SK-N-SH treated with all-trans-retinoic acid at 6 μM for 48 hours (cell line): ENCODE data around the gene USP24.

Experiments used
- ATAC-seq: fragments of 200-7000 bp; cut with Tn5 transposase; 3 replicates; pipeline ENCODE4 v1.9.1; 2020; ENCODE audit warnings: mild to moderate bottlenecking, moderate library complexity
- ARNTL ChIP-seq: fragments of 450-650 bp; formaldehyde crosslinking; IDR thresholded peaks from 2 replicates; pipeline ENCODE4 v1.5.0; 2020; ENCODE audit warnings: low read depth, mild to moderate bottlenecking, moderate library complexity, borderline replicate concordance
- BACH2 ChIP-seq: fragments of 250-450 bp; sonication (Bioruptor Pico); IDR thresholded peaks from 2 replicates; pipeline ENCODE4 v1.9.0; 2021; ENCODE audit warnings: mild to moderate bottlenecking, borderline replicate concordance
- CREB5 ChIP-seq: fragments of 250-450 bp; sonication (Bioruptor Pico); IDR thresholded peaks from 2 replicates; pipeline ENCODE4 v1.5.1; 2020; ENCODE audit warnings: low read depth, mild to moderate bottlenecking, moderate library complexity
- CSDC2 ChIP-seq: fragments of 250-450 bp; sonication (Bioruptor Pico); IDR thresholded peaks from 2 replicates; pipeline ENCODE4 v1.5.0; 2020; ENCODE audit warnings: mild to moderate bottlenecking, moderate library complexity
- CSRNP3 ChIP-seq: fragments of 250-450 bp; sonication (Bioruptor Pico); IDR thresholded peaks from 2 replicates; pipeline ENCODE4 v1.5.1; 2021; ENCODE audit warnings: mild to moderate bottlenecking, moderate library complexity
- GLIS3 ChIP-seq: fragments of 250-450 bp; sonication (Bioruptor Pico); IDR thresholded peaks from 2 replicates; pipeline ENCODE4 v1.5.0; 2020; ENCODE audit warnings: mild to moderate bottlenecking, moderate library complexity
- ISL1 ChIP-seq: fragments of 250-450 bp; sonication (Bioruptor Pico); IDR thresholded peaks from 2 replicates; pipeline ENCODE4 v2.1.2; 2022; ENCODE audit warnings: mild to moderate bottlenecking, moderate library complexity
- OSR1 ChIP-seq: fragments of 250-450 bp; sonication (Bioruptor Pico); IDR thresholded peaks from 2 replicates; pipeline ENCODE4 v1.8.0; 2022; ENCODE audit warnings: moderate library complexity, mild to moderate bottlenecking, inconsistent platforms
- PPARA ChIP-seq: fragments of 250-450 bp; sonication (Bioruptor Pico); IDR thresholded peaks from 2 replicates; pipeline ENCODE4 v1.5.0; 2020; ENCODE audit warnings: mild to moderate bottlenecking, borderline replicate concordance
- RARB ChIP-seq: fragments of 250-450 bp; sonication (Bioruptor Pico); IDR thresholded peaks from 2 replicates; pipeline ENCODE4 v1.8.0; 2021; ENCODE audit warnings: mild to moderate bottlenecking, moderate library complexity
- TCF4 ChIP-seq: fragments of 250-450 bp; sonication (Bioruptor Pico); IDR thresholded peaks from 2 replicates; pipeline ENCODE4 v1.8.0; 2021; ENCODE audit warnings: mild to moderate bottlenecking, moderate library complexity, borderline replicate concordance
- TOX ChIP-seq: fragments of 250-450 bp; sonication (Bioruptor Pico); IDR thresholded peaks from 2 replicates; pipeline ENCODE4 v1.8.0; 2021; ENCODE audit warnings: mild to moderate bottlenecking, moderate library complexity, borderline replicate concordance
- ZC3H10 ChIP-seq: fragments of 250-450 bp; sonication (Bioruptor Pico); IDR thresholded peaks from 2 replicates; pipeline ENCODE4 v1.5.1; 2021; ENCODE audit warnings: mild to moderate bottlenecking, moderate library complexity
- ZFP3 ChIP-seq: fragments of 250-450 bp; sonication (Bioruptor Pico); IDR thresholded peaks from 2 replicates; pipeline ENCODE4 v1.5.0; 2020; ENCODE audit warnings: mild to moderate bottlenecking, moderate library complexity
- ZFP30 ChIP-seq: fragments of 450-650 bp; formaldehyde crosslinking; IDR thresholded peaks from 2 replicates; pipeline ENCODE4 v1.5.0; 2022; ENCODE audit warnings: mild to moderate bottlenecking, moderate library complexity
- ZNF565 ChIP-seq: fragments of 450-650 bp; formaldehyde crosslinking; conservative IDR thresholded peaks from 2 replicates; pipeline ENCODE4 v1.5.0; 2020; ENCODE audit warnings: low read depth, mild to moderate bottlenecking, moderate library complexity
- ZNF70 ChIP-seq: fragments of 450-650 bp; formaldehyde crosslinking; IDR thresholded peaks from 2 replicates; pipeline ENCODE4 v1.5.0; 2020; ENCODE audit warnings: mild to moderate bottlenecking, moderate library complexity
- ZNF8 ChIP-seq: fragments of 450-650 bp; formaldehyde crosslinking; IDR thresholded peaks from 2 replicates; pipeline ENCODE4 v1.5.0; 2020; ENCODE audit warnings: mild to moderate bottlenecking, moderate library complexity
- TF ChIP-seq, protein P1 (sequence below): fragments of 250-450 bp; sonication (Bioruptor Pico); IDR thresholded peaks from 2 replicates; pipeline ENCODE4 v1.8.0; 2020; ENCODE audit warnings: mild to moderate bottlenecking, moderate library complexity, borderline replicate concordance
- TF ChIP-seq, protein P2 (sequence below): fragments of 250-450 bp; sonication (Bioruptor Pico); IDR thresholded peaks from 2 replicates; pipeline ENCODE4 v1.5.0; 2020; ENCODE audit warnings: mild to moderate bottlenecking, moderate library complexity

USP24 gene

GRCh38 chr1:55215194-55216021 is at the start of gene USP24:
Gene USP24 (minus strand): TSS chr1:55215364. CDS start chr1:55215113, 251 bp downstream.
- TF ChIP-seq RARB (CRISPR knock-in tag) (no peak), GLIS3 (CRISPR knock-in tag) (0 out of 2 replicates have a peak, but pooled peaks have one; percentile 59), ZC3H10 (CRISPR knock-in tag) (0 out of 2 replicates have a peak, but pooled peaks have one; percentile 13), ZFP3 (CRISPR knock-in tag) (0 out of 2 replicates have a peak, but pooled peaks have one; percentile 14), ARNTL (CRISPR knock-in tag) (no peak), CSRNP3 (CRISPR knock-in tag) (no peak)
- TF ChIP-seq, protein P1, sequence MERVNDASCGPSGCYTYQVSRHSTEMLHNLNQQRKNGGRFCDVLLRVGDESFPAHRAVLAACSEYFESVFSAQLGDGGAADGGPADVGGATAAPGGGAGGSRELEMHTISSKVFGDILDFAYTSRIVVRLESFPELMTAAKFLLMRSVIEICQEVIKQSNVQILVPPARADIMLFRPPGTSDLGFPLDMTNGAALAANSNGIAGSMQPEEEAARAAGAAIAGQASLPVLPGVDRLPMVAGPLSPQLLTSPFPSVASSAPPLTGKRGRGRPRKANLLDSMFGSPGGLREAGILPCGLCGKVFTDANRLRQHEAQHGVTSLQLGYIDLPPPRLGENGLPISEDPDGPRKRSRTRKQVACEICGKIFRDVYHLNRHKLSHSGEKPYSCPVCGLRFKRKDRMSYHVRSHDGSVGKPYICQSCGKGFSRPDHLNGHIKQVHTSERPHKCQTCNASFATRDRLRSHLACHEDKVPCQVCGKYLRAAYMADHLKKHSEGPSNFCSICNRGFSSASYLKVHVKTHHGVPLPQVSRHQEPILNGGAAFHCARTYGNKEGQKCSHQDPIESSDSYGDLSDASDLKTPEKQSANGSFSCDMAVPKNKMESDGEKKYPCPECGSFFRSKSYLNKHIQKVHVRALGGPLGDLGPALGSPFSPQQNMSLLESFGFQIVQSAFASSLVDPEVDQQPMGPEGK, result 0 out of 2 replicates have a peak, but pooled peaks have one; percentile 79
- peak; percentile 94 for ATAC-seq

- no peak for ATAC-seq
- TF ChIP-seq GLIS3 (CRISPR knock-in tag), result no peak
- TF ChIP-seq ZNF565, result no peak
- TF ChIP-seq, protein P1, result no peak
- TF ChIP-seq TCF4 (CRISPR knock-in tag), result no peak
- TF ChIP-seq RARB (CRISPR knock-in tag), result no peak
- TF ChIP-seq TOX (CRISPR knock-in tag), result no peak
- TF ChIP-seq BACH2, result no peak
These were observed 47.7 kb upstream of the USP24 start for GRCh38 chr1:55262822-55263221.

GRCh38 chr1:55259911-55260609 is 44.9 kb upstream of the USP24 start:
- ATAC-seq, result no peak
- TF ChIP-seq OSR1 (CRISPR knock-in tag), result no peak

DNA sequence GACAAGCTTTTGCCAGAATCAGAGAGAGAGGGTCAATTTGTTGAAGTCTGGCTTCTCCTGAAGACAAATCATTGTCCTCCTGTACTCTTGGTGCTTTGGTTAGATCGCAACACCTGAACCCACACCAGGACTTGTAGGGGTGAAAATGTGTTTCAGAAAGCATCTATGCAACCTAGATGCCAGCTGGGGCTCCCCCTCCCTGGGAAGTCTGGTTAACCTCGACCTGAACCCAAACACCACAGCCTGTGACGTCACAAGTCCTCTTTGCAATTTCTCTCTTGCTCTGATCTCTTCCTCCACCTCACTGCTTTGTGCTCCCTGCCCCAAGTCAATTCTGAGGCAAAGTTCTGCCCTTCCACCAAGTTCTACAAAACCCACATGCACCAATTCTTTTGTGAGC is 42.8 kb upstream of the USP24 start:
- ATAC-seq, result no peak
- TF ChIP-seq ZNF565 (no peak), CSRNP3 (CRISPR knock-in tag) (no peak), ZC3H10 (CRISPR knock-in tag) (no peak), ZNF8 (CRISPR knock-in tag) (no peak), ZFP30 (no peak), ZNF70 (CRISPR knock-in tag) (no peak), BACH2 (no peak), GLIS3 (CRISPR knock-in tag) (no peak)

GRCh38 chr1:55255901-55256300 is 40.7 kb upstream of the USP24 start:
- no peak for TF ChIP-seq CREB5
- no peak for TF ChIP-seq ISL1 (CRISPR knock-in tag)
- TF ChIP-seq ZC3H10 (CRISPR knock-in tag), result no peak
- TF ChIP-seq ZNF70 (CRISPR knock-in tag), result no peak
- TF ChIP-seq ZFP30, result no peak
- TF ChIP-seq CSDC2 (CRISPR knock-in tag), result no peak
- no peak for TF ChIP-seq CSRNP3 (CRISPR knock-in tag)
- TF ChIP-seq, protein P2, sequence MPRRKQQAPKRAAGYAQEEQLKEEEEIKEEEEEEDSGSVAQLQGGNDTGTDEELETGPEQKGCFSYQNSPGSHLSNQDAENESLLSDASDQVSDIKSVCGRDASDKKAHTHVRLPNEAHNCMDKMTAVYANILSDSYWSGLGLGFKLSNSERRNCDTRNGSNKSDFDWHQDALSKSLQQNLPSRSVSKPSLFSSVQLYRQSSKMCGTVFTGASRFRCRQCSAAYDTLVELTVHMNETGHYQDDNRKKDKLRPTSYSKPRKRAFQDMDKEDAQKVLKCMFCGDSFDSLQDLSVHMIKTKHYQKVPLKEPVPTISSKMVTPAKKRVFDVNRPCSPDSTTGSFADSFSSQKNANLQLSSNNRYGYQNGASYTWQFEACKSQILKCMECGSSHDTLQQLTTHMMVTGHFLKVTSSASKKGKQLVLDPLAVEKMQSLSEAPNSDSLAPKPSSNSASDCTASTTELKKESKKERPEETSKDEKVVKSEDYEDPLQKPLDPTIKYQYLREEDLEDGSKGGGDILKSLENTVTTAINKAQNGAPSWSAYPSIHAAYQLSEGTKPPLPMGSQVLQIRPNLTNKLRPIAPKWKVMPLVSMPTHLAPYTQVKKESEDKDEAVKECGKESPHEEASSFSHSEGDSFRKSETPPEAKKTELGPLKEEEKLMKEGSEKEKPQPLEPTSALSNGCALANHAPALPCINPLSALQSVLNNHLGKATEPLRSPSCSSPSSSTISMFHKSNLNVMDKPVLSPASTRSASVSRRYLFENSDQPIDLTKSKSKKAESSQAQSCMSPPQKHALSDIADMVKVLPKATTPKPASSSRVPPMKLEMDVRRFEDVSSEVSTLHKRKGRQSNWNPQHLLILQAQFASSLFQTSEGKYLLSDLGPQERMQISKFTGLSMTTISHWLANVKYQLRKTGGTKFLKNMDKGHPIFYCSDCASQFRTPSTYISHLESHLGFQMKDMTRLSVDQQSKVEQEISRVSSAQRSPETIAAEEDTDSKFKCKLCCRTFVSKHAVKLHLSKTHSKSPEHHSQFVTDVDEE (CRISPR knock-in tag), result no peak
- no peak for TF ChIP-seq PPARA (CRISPR knock-in tag)
- no peak for TF ChIP-seq ZNF565
- no peak for ATAC-seq
